ENCODE data around the gene IRF1. TPM values are rescaled to one million over a fixed set of nuclear protein-coding genes. Genes with fewer than 3 reads are reported as not detected.
A peak's percentile ranks its signal among the peaks of the same experiment; 100 is the strongest.

The IRF1 gene
- total RNA-seq, 4 donors from 2014 or later = 20.6 to 289 (median 29.6) TPM

GRCh38 chr5:132501629-132501956, 11.0 kb upstream of the IRF1 start:
- DNase-seq (ENCODE audit: extremely low spot score) = no peak
- TF ChIP-seq POLR2AphosphoS5 (IDR thresholded peaks at IDR 0.05) = no peak
- no peak for TF ChIP-seq CTCF (IDR thresholded peaks at IDR 0.05)
- no peak for TF ChIP-seq POLR2A (IDR thresholded peaks at IDR 0.05; ENCODE audit: low read depth)
- no peak for TF ChIP-seq EP300 (IDR thresholded peaks at IDR 0.05)
- Histone ChIP-seq H3K9me3 (no peaks in the 10 kb centered on the region), H3K27me3 (no peaks in the 10 kb centered on the region), H3K4me1 (peaks cover 34 to 76% (median 60%) of the 10 kb centered on the region in 4 donors), H3K4me3 (no peak overlapping the region), H3K27ac (replicated peaks in 1 of 4) (peak overlapping the region; percentile 94 to 98 (median 96)), H3K36me3 (no peaks in the 10 kb centered on the region)
- intact Hi-C loops (cut with DNase I) = loop anchor here (2.0 to 10.0 kb wide), 3 partner anchors 115 to 323 kb away; partner anchors contain the start of gene SLC22A4
- WGBS = 83% methylated on average over 3 of the region's 4 CpGs

- peak overlapping the region; percentile 94 to 98 (median 96) for H3K27ac ChIP-seq (replicated peaks in 1 of 4)
- peak; percentile 92 for DNase-seq (ENCODE audit: extremely low spot score)
- TF ChIP-seq POLR2AphosphoS5 (IDR thresholded peaks at IDR 0.05) (no peak), CTCF (IDR thresholded peaks at IDR 0.05) (peak; percentile 83 to 91 (median 87)), EP300 (IDR thresholded peaks at IDR 0.05) (no peak)
- 58% methylated on average over 3 of the region's 6 CpGs for WGBS
- peaks cover 38 to 76% (median 57%) of the 10 kb centered on the region in 4 donors for H3K4me1 ChIP-seq
- no peaks in the 10 kb centered on the region for H3K36me3 ChIP-seq
- H3K4me3 ChIP-seq = no peak overlapping the region
- intact Hi-C loops (cut with DNase I) = loop anchor here (2.0 to 10.0 kb wide), 3 partner anchors 114 to 324 kb away; partner anchors contain the start of gene SLC22A4
- no peaks in the 10 kb centered on the region for H3K9me3 ChIP-seq
- H3K27me3 ChIP-seq = no peaks in the 10 kb centered on the region
Observed at GRCh38 chr5:132500931-132501628, 10.5 kb upstream of the IRF1 start.

GRCh38 chr5:132500244-132500930, 9.8 kb upstream of the IRF1 start:
- no peak for TF ChIP-seq EP300 (IDR thresholded peaks at IDR 0.05)
- TF ChIP-seq POLR2A (IDR thresholded peaks at IDR 0.05; ENCODE audit: low read depth) = no peak
- TF ChIP-seq CTCF (IDR thresholded peaks at IDR 0.05) = no peak
- no peak for TF ChIP-seq POLR2AphosphoS5 (IDR thresholded peaks at IDR 0.05)
- intact Hi-C loops (cut with DNase I) = loop anchor here (2.0 to 10.0 kb wide), 3 partner anchors 114 to 324 kb away; partner anchors contain the start of gene SLC22A4
- peak overlapping the region; percentile 94 to 98 (median 96) for H3K27ac ChIP-seq (replicated peaks in 1 of 4)
- no peak overlapping the region for H3K4me3 ChIP-seq
- no peaks in the 10 kb centered on the region for H3K9me3 ChIP-seq
- H3K36me3 ChIP-seq = no peaks in the 10 kb centered on the region
- peak; percentile 81 for DNase-seq (ENCODE audit: extremely low spot score)
- peaks cover 35 to 76% (median 56%) of the 10 kb centered on the region in 4 donors for H3K4me1 ChIP-seq
- H3K27me3 ChIP-seq = no peaks in the 10 kb centered on the region
- WGBS = 92% methylated on average over 6 of the region's 6 CpGs

GRCh38 chr5:132499440-132500243, 9.1 kb upstream of the IRF1 start:
- TF ChIP-seq CTCF (IDR thresholded peaks at IDR 0.05) (no peak), EP300 (IDR thresholded peaks at IDR 0.05) (no peak), POLR2AphosphoS5 (IDR thresholded peaks at IDR 0.05) (no peak), POLR2A (IDR thresholded peaks at IDR 0.05; ENCODE audit: low read depth) (no peak)
- Histone ChIP-seq H3K4me1 (peaks cover 42 to 76% (median 57%) of the 10 kb centered on the region in 4 donors), H3K4me3 (no peak overlapping the region), H3K36me3 (no peaks in the 10 kb centered on the region), H3K27ac (replicated peaks in 1 of 4) (peak overlapping the region; percentile 94 to 98 (median 96)), H3K27me3 (no peaks in the 10 kb centered on the region), H3K9me3 (no peaks in the 10 kb centered on the region)
- WGBS = 63% methylated on average over 8 of the region's 9 CpGs
- intact Hi-C loops (cut with DNase I) = loop anchor here (2.0 to 10.0 kb wide), 4 partner anchors 87 to 325 kb away; partner anchors contain the start of gene SLC22A4
- DNase-seq (ENCODE audit: extremely low spot score) = peak; percentile 90
